Measurements from ENCODE around the gene DHRS1. TPM values are rescaled to one million over a fixed set of nuclear protein-coding genes. Genes with fewer than 3 reads are reported as not detected.

The DHRS1 gene
- total and polyA plus RNA-seq, 2 experiments from 2014 or later = 15.0 to 15.4 TPM

- no peak for TF ChIP-seq REST (IDR thresholded peaks at IDR 0.05; ENCODE audit: unreplicated experiment)
- TF ChIP-seq JUNB (IDR thresholded peaks at IDR 0.05; ENCODE audit: unreplicated experiment) = no peak
- TF ChIP-seq NANOG (IDR thresholded peaks at IDR 0.05; ENCODE audit: borderline replicate concordance) = no peak
- no peak for TF ChIP-seq ZNF331 (CRISPR knock-in tag; IDR thresholded peaks at IDR 0.05; ENCODE audit: low read depth)
- TF ChIP-seq EZH2 (IDR thresholded peaks at IDR 0.05; ENCODE audit: low read depth, unreplicated experiment) = no peak
- no peak for TF ChIP-seq CREB1 (CRISPR knock-in tag; IDR thresholded peaks at IDR 0.05; ENCODE audit: low read depth)
- no peak for TF ChIP-seq CTCF (conservative IDR thresholded peaks at IDR 0.05; ENCODE audit: low read depth in 2 of 2)
Observed at GRCh38 chr14:24260780-24261157, 38.8 kb downstream of the DHRS1 start (continued).

- Mint-ChIP-seq H3K36me3 (ENCODE audit: low read depth) (no peaks in the 10 kb centered on the region), H3K4me3 (no peak overlapping the region; the same call in 2 of the 3 replicates), H3K9me3 (no peaks in the 10 kb centered on the region), H3K27ac (no peak overlapping the region), H3K27me3 (ENCODE audit: insufficient read depth, low read depth, poor library complexity) (peaks cover 13% of the 10 kb centered on the region), H3K4me1 (peaks cover 7% of the 10 kb centered on the region; the same call in 2 of the 3 replicates)
- Histone ChIP-seq H3F3A (replicated peaks; ENCODE audit: low read depth) (no peaks in the 10 kb centered on the region), H3K36me3 (ENCODE audit: insufficient read depth) (no peaks in the 10 kb centered on the region), H2AFZ (no peak overlapping the region), H3K79me2 (replicated peaks; ENCODE audit: insufficient read depth) (no peaks in the 10 kb centered on the region), H3K9me2 (ENCODE audit: insufficient read depth) (no peaks in the 10 kb centered on the region), H3K4me3 (no peak overlapping the region), H3K4me1 (ENCODE audit: insufficient read depth) (no peaks in the 10 kb centered on the region), H3K4me2 (no peak overlapping the region), H3K27ac (ENCODE audit: low read depth) (no peak overlapping the region), H3K27me3 (ENCODE audit: insufficient read depth) (no peaks in the 10 kb centered on the region), H4K20me1 (replicated peaks; ENCODE audit: insufficient read depth) (no peaks in the 10 kb centered on the region)
- no peak for ATAC-seq
- DNase-seq (ENCODE audit: low spot score) = no peak
- TF ChIP-seq CREB1 (CRISPR knock-in tag; IDR thresholded peaks at IDR 0.05; ENCODE audit: low read depth) = no peak
- TF ChIP-seq STAT1 (IDR thresholded peaks at IDR 0.05; ENCODE audit: unreplicated experiment) = no peak
- no peak for TF ChIP-seq NANOG (IDR thresholded peaks at IDR 0.05; ENCODE audit: borderline replicate concordance)
- no peak for TF ChIP-seq ZNF462 (CRISPR knock-in tag; IDR thresholded peaks at IDR 0.05)
- no peak for TF ChIP-seq ZNF114 (CRISPR knock-in tag; IDR thresholded peaks at IDR 0.05)
- TF ChIP-seq POLR2AphosphoS5 (IDR thresholded peaks at IDR 0.05; ENCODE audit: low read depth) = no peak
Observed at GRCh38 chr14:24260026-24260779, 39.4 kb downstream of the DHRS1 start.

Measured in GM23338 (cell line).